GM10266 (cell line): Measurements from ENCODE around the gene S100A7.

Source experiments
- DNase-seq: peaks from one replicate; pipeline ENCODE4 v3.0.0; 2012; ENCODE audit errors: extremely low spot score
- TF ChIP-seq, protein P1 (sequence below): IDR thresholded peaks from 2 replicates; pipeline ENCODE4 v1.5.1; 2012; ENCODE audit warnings: mild to moderate bottlenecking, low read depth; ENCODE audit not compliant: control insufficient read depth, insufficient read depth; ENCODE audit errors: missing control alignments

S100A7 gene

DNA sequence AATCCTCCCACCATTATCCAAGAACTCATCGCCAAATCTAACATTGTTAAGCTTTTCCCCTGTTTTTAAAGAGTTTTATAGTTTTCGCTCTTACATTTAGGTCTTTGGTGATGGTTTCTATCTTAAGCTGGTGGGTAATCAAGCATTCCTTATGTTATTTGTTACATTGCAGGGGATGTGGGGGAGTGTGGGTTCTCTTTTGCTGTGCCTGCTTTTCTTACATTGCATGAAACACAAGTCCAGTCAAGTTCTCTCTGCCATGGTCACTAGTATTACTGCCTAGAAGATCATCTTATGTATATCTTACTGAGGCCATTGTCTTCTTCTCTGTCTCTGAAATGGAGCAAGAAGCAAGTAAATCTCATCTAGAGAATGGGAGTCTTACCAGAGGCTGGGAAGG, 27.3 kb upstream of the S100A7 start:
- DNase-seq, result no peak
- TF ChIP-seq, protein P1, sequence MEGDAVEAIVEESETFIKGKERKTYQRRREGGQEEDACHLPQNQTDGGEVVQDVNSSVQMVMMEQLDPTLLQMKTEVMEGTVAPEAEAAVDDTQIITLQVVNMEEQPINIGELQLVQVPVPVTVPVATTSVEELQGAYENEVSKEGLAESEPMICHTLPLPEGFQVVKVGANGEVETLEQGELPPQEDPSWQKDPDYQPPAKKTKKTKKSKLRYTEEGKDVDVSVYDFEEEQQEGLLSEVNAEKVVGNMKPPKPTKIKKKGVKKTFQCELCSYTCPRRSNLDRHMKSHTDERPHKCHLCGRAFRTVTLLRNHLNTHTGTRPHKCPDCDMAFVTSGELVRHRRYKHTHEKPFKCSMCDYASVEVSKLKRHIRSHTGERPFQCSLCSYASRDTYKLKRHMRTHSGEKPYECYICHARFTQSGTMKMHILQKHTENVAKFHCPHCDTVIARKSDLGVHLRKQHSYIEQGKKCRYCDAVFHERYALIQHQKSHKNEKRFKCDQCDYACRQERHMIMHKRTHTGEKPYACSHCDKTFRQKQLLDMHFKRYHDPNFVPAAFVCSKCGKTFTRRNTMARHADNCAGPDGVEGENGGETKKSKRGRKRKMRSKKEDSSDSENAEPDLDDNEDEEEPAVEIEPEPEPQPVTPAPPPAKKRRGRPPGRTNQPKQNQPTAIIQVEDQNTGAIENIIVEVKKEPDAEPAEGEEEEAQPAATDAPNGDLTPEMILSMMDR, result no peak

DNA sequence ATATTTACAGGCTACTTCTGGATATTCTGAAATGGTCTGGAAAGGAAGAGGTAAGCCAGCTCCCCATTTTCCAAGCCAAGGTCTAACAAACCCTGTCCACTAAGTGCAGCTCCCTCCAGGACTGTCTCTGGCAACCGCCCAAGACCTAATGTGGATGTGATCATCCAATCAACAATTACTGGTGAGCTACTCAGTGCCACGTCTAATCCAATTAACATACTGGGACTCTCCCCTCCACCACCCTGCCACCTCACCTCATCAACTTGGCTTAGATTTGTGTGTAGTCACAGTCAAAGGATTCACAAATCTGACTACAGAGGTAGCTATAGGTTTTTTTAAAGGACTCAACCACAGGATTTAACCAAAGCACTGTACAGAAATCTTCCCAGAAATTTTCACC, 25.4 kb upstream of the S100A7 start:
- DNase-seq, result no peak
- TF ChIP-seq, protein P1, result no peak

DNA sequence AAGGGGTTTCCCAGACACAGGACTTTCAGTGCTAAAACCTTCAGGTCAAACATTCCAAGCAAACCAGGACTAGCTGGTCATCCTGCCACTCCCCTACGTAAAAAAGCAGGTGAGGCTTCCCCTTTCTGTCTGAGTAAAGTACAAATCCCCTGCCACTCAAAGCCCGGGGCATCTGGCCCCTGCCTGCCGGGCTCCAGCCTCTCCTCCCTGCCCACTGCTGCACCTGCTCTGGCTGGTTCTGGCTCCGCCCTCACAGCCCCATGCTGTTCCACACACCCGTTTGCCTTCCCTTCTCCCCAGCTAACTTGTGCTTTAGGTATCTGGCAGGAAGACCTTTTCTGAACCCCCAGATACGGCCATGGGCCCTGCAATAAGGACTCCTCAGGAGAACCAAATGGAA, 23.3 kb upstream of the S100A7 start:
- TF ChIP-seq, protein P1, result no peak
- DNase-seq, result no peak

DNA sequence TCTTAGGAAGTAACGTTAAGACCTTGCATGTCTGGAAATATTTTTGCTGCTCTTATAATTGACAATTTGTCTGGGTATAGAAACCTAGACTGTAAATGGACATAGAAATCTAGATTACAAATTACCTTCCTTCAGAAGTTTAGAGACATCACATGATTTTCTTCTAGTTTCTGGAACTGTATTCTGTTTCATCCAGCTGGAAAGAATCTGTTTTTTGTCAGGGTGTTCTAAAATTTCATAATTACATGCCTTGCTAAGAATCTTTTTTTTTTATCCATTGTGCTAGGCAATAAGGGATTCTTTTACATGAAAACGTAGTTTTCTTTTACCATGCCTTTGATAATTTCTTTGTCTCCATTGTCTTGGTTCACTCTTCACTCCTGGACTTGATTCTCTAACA, 20.7 kb upstream of the S100A7 start:
- TF ChIP-seq, protein P1, result no peak
- DNase-seq, result no peak

DNA sequence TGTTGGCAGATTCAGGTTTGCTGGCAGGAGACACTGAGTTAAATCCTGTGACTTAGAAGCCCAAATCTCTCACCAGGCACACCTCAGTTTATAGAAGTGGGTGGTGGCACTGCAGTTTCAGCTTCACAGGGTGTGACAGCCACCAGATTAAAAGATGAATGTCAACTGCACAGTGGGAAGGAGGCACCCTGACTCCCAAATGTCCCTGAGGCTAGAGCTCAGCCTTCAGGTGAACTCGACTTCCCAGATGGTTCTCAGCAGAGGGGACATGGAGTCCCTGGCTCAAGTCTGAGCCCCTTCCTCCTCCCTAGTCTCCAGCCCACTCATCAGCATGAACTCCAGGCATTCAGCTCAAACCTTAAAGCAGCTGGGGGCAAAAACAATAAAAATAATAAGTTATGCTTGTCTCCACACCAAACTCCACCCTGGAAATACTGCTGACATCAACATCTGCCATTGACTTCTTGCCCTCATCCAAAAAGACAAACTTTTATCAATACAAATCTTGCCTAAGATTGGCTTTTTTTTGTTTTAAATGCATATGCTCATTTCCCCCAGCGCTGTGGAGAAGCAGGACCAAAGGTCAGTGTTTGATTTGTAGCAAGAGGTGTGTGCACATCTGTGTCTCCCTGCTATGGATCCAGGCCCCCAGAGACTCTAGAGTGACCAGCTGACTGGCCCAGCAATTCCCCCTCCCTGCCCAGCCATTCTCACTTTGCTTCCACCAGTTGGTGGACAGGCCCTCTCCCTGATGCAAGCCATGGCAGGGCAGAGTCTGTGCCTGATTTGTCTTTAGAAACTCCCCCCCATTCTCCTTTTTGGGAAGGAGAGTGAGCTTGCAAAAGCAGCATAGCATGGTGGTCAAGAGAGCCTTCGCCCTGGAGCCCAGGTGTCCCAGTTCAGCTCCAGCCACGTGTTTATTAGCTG, 18.5 kb upstream of the S100A7 start:
- no peak for DNase-seq
- TF ChIP-seq, protein P1, result no peak

DNA sequence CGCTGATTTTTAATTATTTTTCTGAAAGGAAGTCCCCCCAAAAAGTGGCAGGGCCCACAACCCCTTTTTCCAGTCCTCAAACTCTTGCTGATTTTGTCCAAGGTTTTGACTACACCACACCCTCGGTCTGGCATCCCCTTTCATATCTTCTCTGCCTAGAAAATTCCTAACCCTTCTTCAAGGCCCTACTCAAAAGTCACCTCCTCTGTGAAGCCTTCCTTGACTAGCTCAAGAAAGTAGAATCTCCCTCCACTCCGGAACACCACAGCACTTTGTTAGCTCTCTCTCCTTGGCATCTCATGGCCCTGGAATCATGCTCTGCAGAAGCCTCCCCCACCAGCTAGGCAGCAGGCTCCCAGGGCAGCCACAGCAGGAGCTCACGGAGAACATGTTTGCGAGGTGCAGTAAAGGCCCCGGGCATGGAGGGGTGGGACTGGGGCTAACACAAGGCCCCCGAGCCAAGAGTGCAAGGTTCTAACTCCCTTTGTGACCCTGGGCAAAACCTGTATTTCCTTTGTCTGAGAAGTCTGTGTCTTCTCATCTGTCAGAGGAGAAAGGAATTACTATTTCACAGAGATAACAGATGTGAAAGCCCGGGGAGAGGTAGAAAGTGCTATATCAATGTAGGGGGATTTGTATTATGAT, 17.7 kb upstream of the S100A7 start:
- TF ChIP-seq, protein P1, result no peak
- no peak for DNase-seq
